HepG2 (cell line): ENCODE data around the gene HTRA1. TPM values are rescaled to one million over a fixed set of nuclear protein-coding genes. Genes with fewer than 3 reads are reported as not detected.

Experiments used
- ATAC-seq: fragments of 200-7000 bp; cut with Tn5 transposase; 3 replicates; pipeline ENCODE4 v1.9.1; 2020; ENCODE audit warnings: mild to moderate bottlenecking, moderate library complexity
- BruUV-seq: library from RNA; stranded (reverse); fragments of 400-500 nt; replicated peaks from 2 replicates; lab custom pipeline; 2021; lab: Mats Ljungman, UMichigan
- CTCF ChIA-PET: fragments of 300-600 bp; formaldehyde crosslinking; extraction: SDS; loops from one replicate; lab custom pipeline; 2021; ENCODE audit warnings: low total read pairs, inconsistent platforms, low intra/inter-chr PET ratio; lab: Yijun Ruan, JAX
- POLR2A ChIA-PET: fragments of 350-600 bp; sonication (Branson Sonifier 250); formaldehyde crosslinking; loops from one replicate; lab custom pipeline; 2020; ENCODE audit warnings: antibody characterized with exemption, inconsistent platforms; lab: Yijun Ruan, JAX
- DNase-seq: peaks from one replicate; pipeline ENCODE4 v3.0.0-alpha.2; 2015; ENCODE audit warnings: low spot score
- FAIRE-seq: peaks from 3 replicates; lab custom pipeline; 2011; peaks lifted over from hg19 to GRCh38; lab: Jason Lieb, UNC
- H2AFZ ChIP-seq: one replicate; pipeline ENCODE4 v1.6.1; 2011; ENCODE audit warnings: low read length, inconsistent platforms
- H3K27ac ChIP-seq: fragments of 300-600 bp; 3 replicates; pipeline ENCODE4 v1.8.0; 2011; ENCODE audit warnings: mixed run types, mild to moderate bottlenecking, mixed read lengths, low read length, inconsistent platforms; ENCODE audit not compliant: insufficient read depth; ENCODE audit errors: extremely low read length
- H3K27me3 ChIP-seq, 2 experiments: fragments of 200-600 bp in 1 of 2; 2 replicates in 1 of 2; 3 replicates in 1 of 2; pipeline versions ENCODE4 v1.6.0 to v1.8.0; 2011; ENCODE audit warnings: low read length in 2 of 2, mild to moderate bottlenecking in 2 of 2, moderate library complexity in 2 of 2, inconsistent platforms in 1 of 2; ENCODE audit not compliant: insufficient read depth in 2 of 2, control insufficient read depth in 1 of 2
- H3K36me3 ChIP-seq, 2 experiments: fragments of 200-600 bp in 1 of 2; replicated peaks in 1 of 2; 2 replicates in 1 of 2; 3 replicates in 1 of 2; pipeline versions ENCODE4 v1.5.1 to v1.8.0; 2011; ENCODE audit warnings: low read length in 2 of 2, inconsistent platforms in 1 of 2; ENCODE audit not compliant: insufficient read depth in 2 of 2, control insufficient read depth in 1 of 2
- H3K4me1 ChIP-seq: 2 replicates; pipeline ENCODE4 v1.5.1; 2012; ENCODE audit warnings: low read length, inconsistent platforms; ENCODE audit not compliant: insufficient read depth
- H3K4me2 ChIP-seq: 2 replicates; pipeline ENCODE4 v1.6.0; 2011; ENCODE audit warnings: low read depth, low read length, inconsistent platforms
- H3K4me3 ChIP-seq, 3 experiments: fragments of 200-600 bp in 1 of 3; sonication (generic), shearing (Covaris generic) in 1 of 3; replicated peaks in 1 of 3; 2 replicates each; pipeline ENCODE4 v1.5.1; 2011 to 2016; ENCODE audit warnings: low read length in 3 of 3, inconsistent platforms in 2 of 3, low read depth in 2 of 3, mild to moderate bottlenecking in 2 of 3, control low read depth in 1 of 3, mixed read lengths in 1 of 3; ENCODE audit not compliant: insufficient read depth in 1 of 3
- H3K79me2 ChIP-seq: one replicate; pipeline ENCODE4 v1.6.1; 2011; ENCODE audit warnings: low read length, inconsistent platforms; ENCODE audit not compliant: insufficient read depth
- H3K9ac ChIP-seq: 2 replicates; pipeline ENCODE4 v1.6.0; 2011; ENCODE audit warnings: mild to moderate bottlenecking, low read depth, low read length, inconsistent platforms; ENCODE audit not compliant: insufficient read depth
- H3K9me3 ChIP-seq: 2 replicates; pipeline ENCODE4 v1.5.1; 2012; ENCODE audit warnings: mild to moderate bottlenecking, low read length
- H4K20me1 ChIP-seq: 2 replicates; pipeline ENCODE4 v1.6.0; 2011; ENCODE audit warnings: inconsistent platforms, mild to moderate bottlenecking, low read length, moderate library complexity; ENCODE audit not compliant: insufficient read depth
- CBX2 ChIP-seq, 2 experiments: fragments of 200-600 bp in 1 of 2; sonication (generic); formaldehyde crosslinking in 1 of 2; IDR thresholded peaks; 2 replicates each; pipeline versions ENCODE4 v1.7.0 to v1.8.1; 2018 to 2022; ENCODE audit warnings: low read depth in 2 of 2, low read length in 1 of 2, mild to moderate bottlenecking in 1 of 2, missing genetic modification reagents in 1 of 2
- CREB1 ChIP-seq, 2 experiments: fragments of 450-650 bp in 1 of 2; IDR thresholded peaks; 2 replicates each; pipeline ENCODE4 v1.6.1; 2016 to 2017; ENCODE audit warnings: control low read depth in 1 of 2, mild to moderate bottlenecking in 1 of 2, missing compliant biosample characterization in 1 of 2, missing genetic modification characterization in 1 of 2
- FOXA1 ChIP-seq, 2 experiments: fragments of 450-650 bp in 1 of 2; sonication (generic) in 1 of 2; formaldehyde crosslinking in 1 of 2; IDR thresholded peaks; 2 replicates each; pipeline versions ENCODE4 v1.4.0 to v1.6.1; 2016 to 2020; ENCODE audit warnings: missing genetic modification reagents in 1 of 2
- IRX3 ChIP-seq: sonication (generic); formaldehyde crosslinking; IDR thresholded peaks from 2 replicates; pipeline ENCODE4 v1.8.1; 2023; ENCODE audit warnings: mild to moderate bottlenecking, low read depth, missing genetic modification reagents, borderline replicate concordance
- MXI1 ChIP-seq: IDR thresholded peaks from 3 replicates; pipeline ENCODE4 v1.6.1; 2012; ENCODE audit warnings: low read depth, low read length, inconsistent platforms, borderline replicate concordance
- PHF21A ChIP-seq: sonication (generic); formaldehyde crosslinking; IDR thresholded peaks from 2 replicates; pipeline ENCODE4 v1.5.0; 2020; ENCODE audit warnings: mild to moderate bottlenecking, missing genetic modification reagents
- SIX1 ChIP-seq: sonication (generic); formaldehyde crosslinking; IDR thresholded peaks from 2 replicates; pipeline ENCODE4 v1.4.0; 2020; ENCODE audit warnings: missing genetic modification reagents, borderline replicate concordance
- SNAI1 ChIP-seq: sonication (generic); formaldehyde crosslinking; IDR thresholded peaks from 2 replicates; pipeline ENCODE4 v1.5.0; 2020; ENCODE audit warnings: mild to moderate bottlenecking, missing genetic modification reagents, borderline replicate concordance
- ZNF841 ChIP-seq: sonication (generic); formaldehyde crosslinking; IDR thresholded peaks from 2 replicates; pipeline ENCODE4 v1.8.1; 2023; ENCODE audit warnings: missing genetic modification reagents, borderline replicate concordance
- WGBS: methylation state at CpG from one replicate; pipeline ENCODE4 v1.1.6; 2017; ENCODE audit warnings: low lambda C conversion rate; 5-methylcytosine and 5-hydroxymethylcytosine counted together
- in situ Hi-C: cut with HindIII; loops from 2 replicates; pipeline ENCODE4 v1.10.0; 2017; ENCODE audit warnings: low pct_unique_long_range_greater_than_20kb; ENCODE audit not compliant: extremely low pct_ligation_motif_present
- intact Hi-C: fragments of 100-400 bp; cut with micrococcal nuclease; formaldehyde crosslinking; loops from one replicate; pipeline ENCODE4 v1.10.0; 2022; ENCODE audit not compliant: unreplicated experiment
- polyA plus RNA-seq, 8 experiments: library from polyadenylated mRNA; depleted of rRNA in 3 of 8; stranded (reverse) in 7 of 8; unstranded in 1 of 8; fragments of >200 nt; fragmentation: Illumina TruSeq in 4 of 8; extraction: Trizol in 4 of 8; gene quantifications; 2 replicates each; pipeline versions ENCODE4 v1.2.1 to v1.2.3, GENCODE V29; 2011 to 2016; ENCODE audit warnings: low read depth in 4 of 8, missing spikeins in 1 of 8, mixed read lengths in 1 of 8; ENCODE audit not compliant: insufficient read depth in 1 of 8
- total RNA-seq, 5 experiments: library from RNA; depleted of rRNA; stranded (reverse); fragments of >200 nt; fragmentation: Illumina TruSeq; extraction: Trizol; gene quantifications; 2 replicates each; pipeline ENCODE4 v1.2.3, GENCODE V29; 2016; ENCODE audit warnings: low read depth in 1 of 5
- TF ChIP-seq, protein P1 (sequence below): sonication (generic); formaldehyde crosslinking; IDR thresholded peaks from 2 replicates; pipeline ENCODE4 v1.8.1; 2022; ENCODE audit warnings: low read depth, mild to moderate bottlenecking, missing genetic modification reagents
- TF ChIP-seq, protein P2 (sequence below): IDR thresholded peaks from 2 replicates; pipeline ENCODE4 v1.6.1; 2012; ENCODE audit warnings: low read length, improper control_type of control experiment
- TF ChIP-seq, protein P3 (sequence below): sonication (generic); formaldehyde crosslinking; IDR thresholded peaks from 2 replicates; pipeline ENCODE4 v1.4.0; 2020; ENCODE audit warnings: missing genetic modification reagents, borderline replicate concordance

HTRA1 gene
- total and polyA plus RNA-seq, 2 of the 13 experiments (the other 11 are each of a cell fraction or from before 2014, with no cell fraction given) = 0.11 to 0.40 TPM

DNA sequence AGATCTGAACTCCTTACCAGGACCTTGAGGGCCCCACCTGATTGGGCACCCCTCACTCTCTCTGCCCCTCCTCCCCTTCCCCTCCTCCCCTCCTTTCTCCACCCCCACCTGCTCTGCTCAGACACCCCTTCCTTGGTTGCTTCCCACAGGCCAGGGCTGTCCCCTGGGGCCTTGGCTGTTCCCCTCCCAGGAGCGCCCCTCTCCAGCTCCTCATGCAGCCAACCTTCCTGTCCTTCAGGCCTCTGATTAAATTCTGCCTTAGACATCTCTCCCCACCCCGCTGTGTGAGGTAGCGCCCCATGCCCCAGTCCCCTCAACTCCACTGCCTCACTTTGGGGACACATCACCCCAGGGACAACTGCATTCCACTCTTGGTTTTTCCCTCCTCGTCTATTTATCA, 32.4 kb downstream of the HTRA1 start (continued):
- TF ChIP-seq, protein P1, sequence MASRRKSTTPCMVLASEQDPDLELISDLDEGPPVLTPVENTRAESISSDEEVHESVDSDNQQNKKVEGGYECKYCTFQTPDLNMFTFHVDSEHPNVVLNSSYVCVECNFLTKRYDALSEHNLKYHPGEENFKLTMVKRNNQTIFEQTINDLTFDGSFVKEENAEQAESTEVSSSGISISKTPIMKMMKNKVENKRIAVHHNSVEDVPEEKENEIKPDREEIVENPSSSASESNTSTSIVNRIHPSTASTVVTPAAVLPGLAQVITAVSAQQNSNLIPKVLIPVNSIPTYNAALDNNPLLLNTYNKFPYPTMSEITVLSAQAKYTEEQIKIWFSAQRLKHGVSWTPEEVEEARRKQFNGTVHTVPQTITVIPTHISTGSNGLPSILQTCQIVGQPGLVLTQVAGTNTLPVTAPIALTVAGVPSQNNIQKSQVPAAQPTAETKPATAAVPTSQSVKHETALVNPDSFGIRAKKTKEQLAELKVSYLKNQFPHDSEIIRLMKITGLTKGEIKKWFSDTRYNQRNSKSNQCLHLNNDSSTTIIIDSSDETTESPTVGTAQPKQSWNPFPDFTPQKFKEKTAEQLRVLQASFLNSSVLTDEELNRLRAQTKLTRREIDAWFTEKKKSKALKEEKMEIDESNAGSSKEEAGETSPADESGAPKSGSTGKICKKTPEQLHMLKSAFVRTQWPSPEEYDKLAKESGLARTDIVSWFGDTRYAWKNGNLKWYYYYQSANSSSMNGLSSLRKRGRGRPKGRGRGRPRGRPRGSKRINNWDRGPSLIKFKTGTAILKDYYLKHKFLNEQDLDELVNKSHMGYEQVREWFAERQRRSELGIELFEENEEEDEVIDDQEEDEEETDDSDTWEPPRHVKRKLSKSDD (CRISPR knock-in tag) = no peak
- TF ChIP-seq CBX2 (IDR thresholded peaks at IDR 0.05; ENCODE audit: low read depth, low read length) (no peak), CBX2 (CRISPR knock-in tag; IDR thresholded peaks at IDR 0.05; ENCODE audit: low read depth) (no peak), CREB1 (IDR thresholded peaks at IDR 0.05) (no peak), CREB1 (CRISPR knock-in tag; IDR thresholded peaks at IDR 0.05) (no peak)

DNA sequence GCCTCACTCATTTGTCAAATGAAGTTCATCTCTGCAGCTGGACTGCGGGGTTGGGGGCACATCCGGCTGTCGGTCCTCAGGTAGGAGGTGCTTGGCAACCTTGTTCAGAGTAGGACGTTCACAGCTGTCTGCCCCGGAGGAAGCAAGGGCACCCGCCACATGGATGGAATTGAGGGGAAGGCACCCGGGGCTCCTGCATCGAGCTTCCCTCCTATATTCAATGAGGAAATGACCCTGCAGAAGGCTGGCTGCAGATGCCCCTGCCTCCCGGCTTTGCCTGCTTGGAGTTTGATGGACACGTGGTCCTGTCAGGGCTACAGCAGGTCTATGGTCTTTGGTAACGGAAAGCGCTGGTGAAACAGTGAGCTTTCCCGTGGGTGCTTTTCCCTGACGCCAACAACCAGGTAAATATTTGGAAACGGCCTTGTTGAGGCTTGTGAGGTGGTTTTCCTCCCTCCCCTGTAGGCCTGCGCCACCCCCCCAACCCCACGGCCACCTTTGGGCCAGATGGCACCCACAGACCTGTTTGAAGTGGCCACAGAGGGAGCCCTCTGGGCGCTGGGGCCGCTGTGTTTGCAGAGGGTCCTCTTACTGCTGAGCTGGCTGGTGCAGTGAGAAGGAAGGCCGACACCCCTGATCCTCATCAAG, 32.9 kb downstream of the HTRA1 start:
- Histone ChIP-seq H3K4me2 (no peak overlapping the region), H3K36me3 (no peaks in the 10 kb centered on the region), H3K27ac (no peak overlapping the region), H4K20me1 (no peaks in the 10 kb centered on the region), H3K4me1 (no peaks in the 10 kb centered on the region), H3K9me3 (no peaks in the 10 kb centered on the region), H2AFZ (no peak overlapping the region), H3K79me2 (no peaks in the 10 kb centered on the region), H3K4me3 (no peak overlapping the region), H3K27me3 (peaks cover 5 to 72% of the 10 kb centered on the region in 2 experiments; a peak in 4 of 5 replicates), H3K9ac (no peak overlapping the region)
- FAIRE-seq (no peak), ATAC-seq (no peak), DNase-seq (no peak)
- no TSS peak for BruUV-seq
- intact Hi-C loops = no loop called here
- POLR2A ChIA-PET = no interaction called here
- in situ Hi-C loops = no loop called here
- CTCF ChIA-PET = no interaction called here
- WGBS = 36% methylated on average over 13 of the region's 20 CpGs
- TF ChIP-seq, protein P2, sequence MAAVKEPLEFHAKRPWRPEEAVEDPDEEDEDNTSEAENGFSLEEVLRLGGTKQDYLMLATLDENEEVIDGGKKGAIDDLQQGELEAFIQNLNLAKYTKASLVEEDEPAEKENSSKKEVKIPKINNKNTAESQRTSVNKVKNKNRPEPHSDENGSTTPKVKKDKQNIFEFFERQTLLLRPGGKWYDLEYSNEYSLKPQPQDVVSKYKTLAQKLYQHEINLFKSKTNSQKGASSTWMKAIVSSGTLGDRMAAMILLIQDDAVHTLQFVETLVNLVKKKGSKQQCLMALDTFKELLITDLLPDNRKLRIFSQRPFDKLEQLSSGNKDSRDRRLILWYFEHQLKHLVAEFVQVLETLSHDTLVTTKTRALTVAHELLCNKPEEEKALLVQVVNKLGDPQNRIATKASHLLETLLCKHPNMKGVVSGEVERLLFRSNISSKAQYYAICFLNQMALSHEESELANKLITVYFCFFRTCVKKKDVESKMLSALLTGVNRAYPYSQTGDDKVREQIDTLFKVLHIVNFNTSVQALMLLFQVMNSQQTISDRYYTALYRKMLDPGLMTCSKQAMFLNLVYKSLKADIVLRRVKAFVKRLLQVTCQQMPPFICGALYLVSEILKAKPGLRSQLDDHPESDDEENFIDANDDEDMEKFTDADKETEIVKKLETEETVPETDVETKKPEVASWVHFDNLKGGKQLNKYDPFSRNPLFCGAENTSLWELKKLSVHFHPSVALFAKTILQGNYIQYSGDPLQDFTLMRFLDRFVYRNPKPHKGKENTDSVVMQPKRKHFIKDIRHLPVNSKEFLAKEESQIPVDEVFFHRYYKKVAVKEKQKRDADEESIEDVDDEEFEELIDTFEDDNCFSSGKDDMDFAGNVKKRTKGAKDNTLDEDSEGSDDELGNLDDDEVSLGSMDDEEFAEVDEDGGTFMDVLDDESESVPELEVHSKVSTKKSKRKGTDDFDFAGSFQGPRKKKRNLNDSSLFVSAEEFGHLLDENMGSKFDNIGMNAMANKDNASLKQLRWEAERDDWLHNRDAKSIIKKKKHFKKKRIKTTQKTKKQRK = no peak
- TF ChIP-seq PHF21A (CRISPR knock-in tag) (no peak), FOXA1 (IDR thresholded peaks at IDR 0.05) (no peak), FOXA1 (CRISPR knock-in tag; IDR thresholded peaks at IDR 0.05) (no peak), SNAI1 (no peak), SIX1 (CRISPR knock-in tag) (no peak), IRX3 (CRISPR knock-in tag) (no peak), MXI1 (no peak), ZNF841 (CRISPR knock-in tag) (no peak)
- TF ChIP-seq, protein P3, sequence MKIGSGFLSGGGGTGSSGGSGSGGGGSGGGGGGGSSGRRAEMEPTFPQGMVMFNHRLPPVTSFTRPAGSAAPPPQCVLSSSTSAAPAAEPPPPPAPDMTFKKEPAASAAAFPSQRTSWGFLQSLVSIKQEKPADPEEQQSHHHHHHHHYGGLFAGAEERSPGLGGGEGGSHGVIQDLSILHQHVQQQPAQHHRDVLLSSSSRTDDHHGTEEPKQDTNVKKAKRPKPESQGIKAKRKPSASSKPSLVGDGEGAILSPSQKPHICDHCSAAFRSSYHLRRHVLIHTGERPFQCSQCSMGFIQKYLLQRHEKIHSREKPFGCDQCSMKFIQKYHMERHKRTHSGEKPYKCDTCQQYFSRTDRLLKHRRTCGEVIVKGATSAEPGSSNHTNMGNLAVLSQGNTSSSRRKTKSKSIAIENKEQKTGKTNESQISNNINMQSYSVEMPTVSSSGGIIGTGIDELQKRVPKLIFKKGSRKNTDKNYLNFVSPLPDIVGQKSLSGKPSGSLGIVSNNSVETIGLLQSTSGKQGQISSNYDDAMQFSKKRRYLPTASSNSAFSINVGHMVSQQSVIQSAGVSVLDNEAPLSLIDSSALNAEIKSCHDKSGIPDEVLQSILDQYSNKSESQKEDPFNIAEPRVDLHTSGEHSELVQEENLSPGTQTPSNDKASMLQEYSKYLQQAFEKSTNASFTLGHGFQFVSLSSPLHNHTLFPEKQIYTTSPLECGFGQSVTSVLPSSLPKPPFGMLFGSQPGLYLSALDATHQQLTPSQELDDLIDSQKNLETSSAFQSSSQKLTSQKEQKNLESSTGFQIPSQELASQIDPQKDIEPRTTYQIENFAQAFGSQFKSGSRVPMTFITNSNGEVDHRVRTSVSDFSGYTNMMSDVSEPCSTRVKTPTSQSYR = no peak
